K562 (cell line): ENCODE data around the gene ATXN1L. TPM values are rescaled to one million over a fixed set of nuclear protein-coding genes. Genes with fewer than 3 reads are reported as not detected.
A peak's percentile ranks its signal among the peaks of the same experiment; 100 is the strongest.

ENCODE experiments used
- CBX8 ChIP-seq: fragments of 200-600 bp; sonication (generic); IDR thresholded peaks from 2 replicates; pipeline ENCODE4 v1.6.1; 2012; ENCODE audit warnings: borderline replicate concordance, mixed run types, low read depth, mild to moderate bottlenecking, moderate library complexity, mixed read lengths, low read length, control low read depth, inconsistent platforms; ENCODE audit not compliant: poor library complexity, severe bottlenecking; ENCODE audit errors: extremely low read depth
- CC2D1A ChIP-seq: fragments of 450-650 bp; IDR thresholded peaks from 2 replicates; pipeline ENCODE4 v1.6.1; 2017; ENCODE audit warnings: mild to moderate bottlenecking
- CEBPG ChIP-seq, 3 experiments: fragments of 200-800 bp in 1 of 3; sonication (Bioruptor generic) in 1 of 3; sonication (generic) in 1 of 3; formaldehyde crosslinking in 1 of 3; IDR thresholded peaks in 2 of 3; conservative IDR thresholded peaks in 1 of 3; 2 replicates each; pipeline versions ENCODE4 v1.6.1 to v1.8.0; 2016 to 2022; ENCODE audit warnings: missing compliant biosample characterization in 2 of 3, missing genetic modification characterization in 2 of 3, mild to moderate bottlenecking in 1 of 3, missing genetic modification reagents in 1 of 3
- DDX20 ChIP-seq: fragments of 450-650 bp; IDR thresholded peaks from 2 replicates; pipeline ENCODE4 v1.6.1; 2016; ENCODE audit warnings: missing genetic modification characterization, low read depth, mild to moderate bottlenecking, missing compliant biosample characterization, moderate library complexity
- MECOM ChIP-seq: fragments of 250-450 bp; sonication (Bioruptor Pico); IDR thresholded peaks from 2 replicates; pipeline ENCODE4 v1.8.0; 2022; ENCODE audit warnings: inconsistent platforms
- MEIS2 ChIP-seq: fragments of 450-650 bp; IDR thresholded peaks from 2 replicates; pipeline ENCODE4 v1.6.1; 2014; ENCODE audit warnings: mild to moderate bottlenecking; ENCODE audit not compliant: partially characterized antibody
- NELFE ChIP-seq: IDR thresholded peaks from 2 replicates; pipeline ENCODE4 v1.6.1; 2011; ENCODE audit warnings: mild to moderate bottlenecking; ENCODE audit not compliant: insufficient read depth, insufficient read length
- OTX1 ChIP-seq: fragments of 450-650 bp; formaldehyde crosslinking; IDR thresholded peaks from 2 replicates; pipeline ENCODE4 v1.4.0; 2022; ENCODE audit warnings: mild to moderate bottlenecking
- SAP30 ChIP-seq: fragments of 200-600 bp; sonication (generic); IDR thresholded peaks from 2 replicates; pipeline ENCODE4 v1.6.1; 2012; ENCODE audit warnings: borderline replicate concordance, low read depth, mild to moderate bottlenecking, moderate library complexity, low read length, control low read depth, inconsistent platforms; ENCODE audit not compliant: insufficient read depth, poor library complexity, severe bottlenecking
- SPI1 ChIP-seq: IDR thresholded peaks from 2 replicates; pipeline ENCODE4 v1.6.1; 2011; ENCODE audit warnings: low read depth, low read length, control low read depth, borderline replicate concordance
- THRAP3 ChIP-seq: fragments of 450-650 bp; IDR thresholded peaks from 2 replicates; pipeline ENCODE4 v1.6.1; 2016; ENCODE audit warnings: mild to moderate bottlenecking, inconsistent platforms, borderline replicate concordance
- ZBTB26 ChIP-seq: fragments of 450-650 bp; formaldehyde crosslinking; IDR thresholded peaks from 2 replicates; pipeline ENCODE4 v1.4.0; 2022; ENCODE audit warnings: missing genetic modification characterization
- ZHX1 ChIP-seq: fragments of 150-350 bp; conservative IDR thresholded peaks from 2 replicates; pipeline ENCODE4 v1.6.1; 2014; ENCODE audit warnings: low read length
- polyA plus RNA-seq, 8 experiments: library from polyadenylated mRNA; depleted of rRNA in 4 of 8; stranded (reverse) in 5 of 8; unstranded in 3 of 8; fragments of >200 nt; fragmentation: Nextera tagmentation in 2 of 8; fragmentation: Illumina TruSeq in 1 of 8; extraction: Ambion mirVana in 2 of 8; extraction: Trizol in 1 of 8; gene quantifications; 2 replicates each; pipeline versions ENCODE4 v1.2.1 to v1.2.3, GENCODE V29; 2011 to 2014; ENCODE audit warnings: inconsistent platforms in 1 of 8, missing spikeins in 1 of 8
- total RNA-seq, 7 experiments: library from RNA; depleted of rRNA in 6 of 7; stranded (reverse); fragments of >200 nt in 6 of 7; fragmentation: Illumina TruSeq in 2 of 7; extraction: Trizol in 2 of 7; gene quantifications; 2 replicates each; pipeline versions ENCODE4 v1.2.1 to v1.2.3, GENCODE V29; 2011 to 2021; ENCODE audit warnings: low replicate concordance in 1 of 7
- TF ChIP-seq, protein P1 (sequence below), 2 experiments: fragments of 450-650 bp in 1 of 2; sonication (generic) in 1 of 2; formaldehyde crosslinking in 1 of 2; IDR thresholded peaks; 2 replicates each; pipeline versions ENCODE4 v1.7.1 to v1.9.0; 2016 to 2022; ENCODE audit warnings: inconsistent platforms in 1 of 2, mild to moderate bottlenecking in 1 of 2, missing genetic modification reagents in 1 of 2

ATXN1L gene
- total and polyA plus RNA-seq, 9 of the 15 experiments (the other 6 are each of a cell fraction or from before 2014, with no cell fraction given) = 1.4 to 11.3 (median 9.3) TPM

- TF ChIP-seq ZHX1 (no peak), CC2D1A (no peak), OTX1 (CRISPR knock-in tag) (no peak), CEBPG (CRISPR knock-in tag; IDR thresholded peaks at IDR 0.05) (peak; percentile 84), CEBPG (tag; conservative IDR thresholded peaks at IDR 0.05 in 1 of 2, IDR thresholded peaks at IDR 0.05 in 1 of 2) (peak; percentile 76 to 82; a peak in 3 of 4 replicates), CBX8 (no peak), SAP30 (no peak), MEIS2 (peak; percentile 35), SPI1 (peak; percentile 22; the same call in 1 of the 2 replicates), MECOM (CRISPR knock-in tag) (no peak), THRAP3 (no peak), NELFE (no peak), DDX20 (tag) (no peak), ZBTB26 (no peak)
- TF ChIP-seq, protein P1, sequence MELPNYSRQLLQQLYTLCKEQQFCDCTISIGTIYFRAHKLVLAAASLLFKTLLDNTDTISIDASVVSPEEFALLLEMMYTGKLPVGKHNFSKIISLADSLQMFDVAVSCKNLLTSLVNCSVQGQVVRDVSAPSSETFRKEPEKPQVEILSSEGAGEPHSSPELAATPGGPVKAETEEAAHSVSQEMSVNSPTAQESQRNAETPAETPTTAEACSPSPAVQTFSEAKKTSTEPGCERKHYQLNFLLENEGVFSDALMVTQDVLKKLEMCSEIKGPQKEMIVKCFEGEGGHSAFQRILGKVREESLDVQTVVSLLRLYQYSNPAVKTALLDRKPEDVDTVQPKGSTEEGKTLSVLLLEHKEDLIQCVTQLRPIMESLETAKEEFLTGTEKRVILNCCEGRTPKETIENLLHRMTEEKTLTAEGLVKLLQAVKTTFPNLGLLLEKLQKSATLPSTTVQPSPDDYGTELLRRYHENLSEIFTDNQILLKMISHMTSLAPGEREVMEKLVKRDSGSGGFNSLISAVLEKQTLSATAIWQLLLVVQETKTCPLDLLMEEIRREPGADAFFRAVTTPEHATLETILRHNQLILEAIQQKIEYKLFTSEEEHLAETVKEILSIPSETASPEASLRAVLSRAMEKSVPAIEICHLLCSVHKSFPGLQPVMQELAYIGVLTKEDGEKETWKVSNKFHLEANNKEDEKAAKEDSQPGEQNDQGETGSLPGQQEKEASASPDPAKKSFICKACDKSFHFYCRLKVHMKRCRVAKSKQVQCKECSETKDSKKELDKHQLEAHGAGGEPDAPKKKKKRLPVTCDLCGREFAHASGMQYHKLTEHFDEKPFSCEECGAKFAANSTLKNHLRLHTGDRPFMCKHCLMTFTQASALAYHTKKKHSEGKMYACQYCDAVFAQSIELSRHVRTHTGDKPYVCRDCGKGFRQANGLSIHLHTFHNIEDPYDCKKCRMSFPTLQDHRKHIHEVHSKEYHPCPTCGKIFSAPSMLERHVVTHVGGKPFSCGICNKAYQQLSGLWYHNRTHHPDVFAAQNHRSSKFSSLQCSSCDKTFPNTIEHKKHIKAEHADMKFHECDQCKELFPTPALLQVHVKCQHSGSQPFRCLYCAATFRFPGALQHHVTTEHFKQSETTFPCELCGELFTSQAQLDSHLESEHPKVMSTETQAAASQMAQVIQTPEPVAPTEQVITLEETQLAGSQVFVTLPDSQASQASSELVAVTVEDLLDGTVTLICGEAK (IDR thresholded peaks at IDR 0.05) = no peak
- TF ChIP-seq, protein P1 (CRISPR knock-in tag; IDR thresholded peaks at IDR 0.05) = no peak
Observed at GRCh38 chr16:71885261-71885650, 39.5 kb downstream of the ATXN1L start (continued).
